Retina (tissue), 1 donor: Measurements from ENCODE around the gene DRG1.
"Not testable (repeated sequence)": the region's sequence is repeated elsewhere in the genome, so short reads cannot be mapped to it uniquely, and the experiment has no call there.

Source experiments
- DNase-seq: peaks from one replicate; pipeline ENCODE4 v3.0.0-alpha.2; 2016

Gene DRG1

GRCh38 chr22:31443516-31443915 lies 44.1 kb downstream of the DRG1 start:
- no peak for DNase-seq

- DNase-seq: no peak
These were observed 46.2 kb downstream of the DRG1 start for GRCh38 chr22:31445642-31446041.

DNA sequence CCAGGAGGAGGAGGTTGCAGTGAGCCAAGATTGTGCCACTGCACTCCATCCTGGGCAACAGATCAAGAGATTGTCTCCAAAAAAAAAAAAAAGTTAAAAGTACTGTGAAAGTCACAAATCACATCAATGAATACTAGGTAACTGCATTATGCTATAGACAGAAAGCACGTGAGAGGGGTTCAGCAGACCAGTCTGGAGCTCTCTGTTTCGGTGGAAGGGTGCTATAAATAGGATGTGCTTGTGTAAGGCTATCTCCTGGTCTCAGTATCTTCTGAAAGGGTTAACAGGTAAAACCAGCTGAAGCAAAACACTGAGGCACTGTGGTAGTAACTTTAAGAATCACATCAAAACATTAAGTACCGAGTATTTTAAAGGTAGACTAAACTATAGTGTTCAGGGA lies 46.8 kb downstream of the DRG1 start:
- no peak for DNase-seq

DNA sequence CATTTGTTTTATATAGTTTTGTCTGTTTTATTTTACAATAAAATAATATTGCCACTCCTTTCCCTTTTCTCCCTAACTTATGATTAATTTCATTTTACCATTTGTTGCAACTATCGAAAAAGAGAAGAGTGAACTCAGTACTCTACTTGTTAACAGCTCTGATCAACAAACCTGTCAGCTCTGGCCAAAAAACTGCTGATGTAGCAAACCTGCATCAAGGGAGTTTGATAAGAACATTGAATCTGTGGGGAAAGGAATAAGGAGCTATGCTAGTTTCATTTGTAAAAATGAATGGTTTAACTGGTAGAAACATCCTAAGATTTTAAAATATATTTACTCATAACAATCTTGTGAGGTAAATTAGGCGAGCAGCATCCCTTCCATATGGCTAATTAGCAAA lies 47.4 kb downstream of the DRG1 start:
- no peak for DNase-seq

DNA sequence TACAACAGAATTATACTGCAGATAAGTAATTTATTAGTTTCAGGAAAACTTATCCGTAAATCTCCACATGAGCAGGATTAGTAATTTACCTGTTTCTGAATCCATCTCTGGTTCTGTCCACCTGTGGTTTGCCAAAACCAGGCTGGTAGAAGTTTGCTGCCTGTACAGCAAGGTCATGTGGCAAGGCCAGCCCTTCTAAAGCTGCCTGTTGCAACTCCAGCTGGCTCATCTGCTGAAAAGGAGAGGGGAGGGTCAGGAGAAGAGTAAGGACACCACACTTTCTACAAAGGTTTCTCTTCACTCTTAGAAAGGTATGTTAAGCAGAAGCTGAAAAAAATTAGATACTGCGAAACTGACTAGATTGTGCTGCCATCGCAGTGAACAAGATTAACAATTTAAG lies 47.9 kb downstream of the DRG1 start:
- DNase-seq: no peak

DNA sequence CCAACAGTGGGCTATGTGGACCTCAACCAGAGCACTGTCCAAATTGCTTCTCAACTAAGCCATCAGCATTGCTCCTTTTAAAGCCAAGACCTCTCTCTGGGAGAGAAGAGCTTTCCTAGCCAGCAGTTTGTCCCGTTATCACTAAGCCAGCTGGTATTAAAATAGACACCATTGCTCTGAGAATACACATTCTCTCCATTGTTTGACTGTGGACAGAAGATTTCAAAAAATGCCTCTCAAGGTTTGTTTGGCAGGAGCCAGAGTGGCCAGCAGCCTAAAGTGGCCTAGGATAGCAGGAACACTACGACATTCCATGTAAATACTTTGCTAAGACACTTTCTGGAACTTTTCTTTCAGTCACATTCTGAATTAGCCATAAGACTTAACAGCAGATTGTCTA lies 49.0 kb downstream of the DRG1 start:
- DNase-seq: no peak

GRCh38 chr22:31449506-31449905 lies 50.1 kb downstream of the DRG1 start:
- no peak for DNase-seq

- no peak for DNase-seq
These were observed 52.5 kb downstream of the DRG1 start for GRCh38 chr22:31451709-31452571.

- DNase-seq: no peak
These were observed 62.3 kb downstream of the DRG1 start for GRCh38 chr22:31461699-31462098.

GRCh38 chr22:31465307-31465706 lies 65.9 kb downstream of the DRG1 start:
- DNase-seq: no peak

GRCh38 chr22:31474743-31475142 lies 75.3 kb downstream of the DRG1 start:
- DNase-seq: no peak

DNA sequence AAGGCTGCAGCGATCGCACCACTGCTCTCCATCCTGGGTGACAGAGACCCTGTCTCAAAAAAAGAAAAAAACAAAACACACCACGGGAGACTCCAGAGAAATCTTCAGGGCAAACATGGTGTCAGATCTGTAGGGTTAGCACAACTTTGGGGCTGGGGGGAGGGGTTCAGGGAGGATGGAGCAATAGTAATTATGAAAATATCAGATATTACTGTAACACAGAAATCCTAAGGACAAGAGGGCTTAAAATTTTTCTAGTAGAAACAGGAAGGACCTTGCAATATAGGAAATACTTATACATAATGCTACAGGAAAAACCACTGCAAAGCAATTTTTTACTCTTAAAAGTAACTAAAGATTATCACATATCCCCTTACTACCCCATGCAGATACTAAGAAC lies 76.4 kb downstream of the DRG1 start:
- no peak for DNase-seq

DNA sequence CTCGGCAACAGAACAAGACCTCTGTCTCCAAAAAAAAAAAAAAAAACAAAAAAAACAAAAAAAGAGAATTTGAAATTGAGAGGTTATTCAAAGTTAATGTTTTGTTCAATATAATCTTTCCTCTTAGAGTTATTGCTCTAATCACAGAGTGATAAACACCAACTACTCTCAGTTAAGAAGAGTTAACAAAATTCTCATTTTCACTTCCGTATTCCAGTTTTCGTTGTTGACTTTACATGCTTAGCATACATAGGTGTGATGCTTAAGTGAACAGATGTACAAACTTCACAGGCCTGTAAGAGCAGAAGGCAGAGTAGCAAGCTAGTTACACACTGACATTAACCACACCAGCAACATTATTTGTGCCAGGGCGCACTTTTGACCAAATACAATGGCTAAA lies 77.9 kb downstream of the DRG1 start:
- DNase-seq: no peak

DNA sequence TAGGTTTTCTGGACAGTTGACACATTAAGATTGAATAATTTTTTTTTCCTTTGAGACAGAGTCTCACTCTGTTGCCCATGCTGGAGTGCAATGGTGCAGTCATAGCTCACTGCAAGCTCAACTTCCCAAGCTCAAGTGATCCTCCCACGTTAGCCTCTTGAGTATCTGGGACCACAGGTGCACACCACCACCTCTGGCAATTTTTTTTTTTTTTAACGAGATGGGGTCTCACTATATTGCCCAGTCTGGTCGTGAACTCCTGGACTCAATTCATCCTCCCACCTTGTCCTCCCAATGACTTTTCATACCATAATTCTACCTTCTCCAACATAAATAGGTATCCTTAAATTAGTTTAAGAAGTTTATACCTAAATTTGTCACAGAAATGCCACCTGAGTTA lies 81.7 kb downstream of the DRG1 start:
- DNase-seq: no peak

DNA sequence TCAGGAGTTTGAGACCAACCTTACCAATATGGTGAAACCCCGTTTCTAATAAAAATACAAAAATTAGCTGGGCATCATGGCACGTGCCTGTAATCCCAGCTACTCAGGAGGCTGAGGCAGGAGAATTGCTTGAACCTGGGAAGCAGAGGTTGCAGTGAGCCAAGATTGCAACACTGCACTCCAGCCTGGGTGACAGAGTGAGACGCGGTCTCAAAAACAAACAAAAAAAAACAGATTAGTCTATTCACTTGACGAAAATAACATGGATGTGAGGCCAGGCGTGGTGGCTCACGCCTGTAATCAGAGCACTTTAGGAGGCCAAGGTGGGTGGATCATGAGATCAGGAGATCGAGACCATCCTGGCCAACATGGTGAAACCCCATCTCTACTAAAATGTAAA lies 83.1 kb downstream of the DRG1 start:
- DNase-seq: not testable (repeated sequence)
